DND-41 (cell line): ENCODE measurements around the gene TBXAS1.

ENCODE experiments used
- EZH2 ChIP-seq: IDR thresholded peaks from 3 replicates; pipeline ENCODE4 v1.6.1; 2012; ENCODE audit warnings: borderline replicate concordance, low read depth, mild to moderate bottlenecking, moderate library complexity, low read length, inconsistent platforms; ENCODE audit not compliant: severe bottlenecking
- TF ChIP-seq, protein P1 (sequence below): IDR thresholded peaks from 2 replicates; pipeline ENCODE4 v1.5.1; 2012; ENCODE audit warnings: borderline replicate concordance, low read length, moderate library complexity, mild to moderate bottlenecking; ENCODE audit not compliant: poor library complexity, severe bottlenecking; ENCODE audit errors: extremely low read depth

GRCh38 chr7:140058517-140058916, 229.5 kb downstream of the TBXAS1 start:
- TF ChIP-seq, protein P1, sequence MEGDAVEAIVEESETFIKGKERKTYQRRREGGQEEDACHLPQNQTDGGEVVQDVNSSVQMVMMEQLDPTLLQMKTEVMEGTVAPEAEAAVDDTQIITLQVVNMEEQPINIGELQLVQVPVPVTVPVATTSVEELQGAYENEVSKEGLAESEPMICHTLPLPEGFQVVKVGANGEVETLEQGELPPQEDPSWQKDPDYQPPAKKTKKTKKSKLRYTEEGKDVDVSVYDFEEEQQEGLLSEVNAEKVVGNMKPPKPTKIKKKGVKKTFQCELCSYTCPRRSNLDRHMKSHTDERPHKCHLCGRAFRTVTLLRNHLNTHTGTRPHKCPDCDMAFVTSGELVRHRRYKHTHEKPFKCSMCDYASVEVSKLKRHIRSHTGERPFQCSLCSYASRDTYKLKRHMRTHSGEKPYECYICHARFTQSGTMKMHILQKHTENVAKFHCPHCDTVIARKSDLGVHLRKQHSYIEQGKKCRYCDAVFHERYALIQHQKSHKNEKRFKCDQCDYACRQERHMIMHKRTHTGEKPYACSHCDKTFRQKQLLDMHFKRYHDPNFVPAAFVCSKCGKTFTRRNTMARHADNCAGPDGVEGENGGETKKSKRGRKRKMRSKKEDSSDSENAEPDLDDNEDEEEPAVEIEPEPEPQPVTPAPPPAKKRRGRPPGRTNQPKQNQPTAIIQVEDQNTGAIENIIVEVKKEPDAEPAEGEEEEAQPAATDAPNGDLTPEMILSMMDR: no peak
- no peak for TF ChIP-seq EZH2
